Caki2 (cell line): ENCODE data around the gene ARFGAP1. TPM values are rescaled to one million over a fixed set of nuclear protein-coding genes. Genes with fewer than 3 reads are reported as not detected.
"Not testable (repeated sequence)": the region's sequence is repeated elsewhere in the genome, so short reads cannot be mapped to it uniquely, and the experiment has no call there.

ENCODE experiments used
- DNase-seq: peaks from one replicate; pipeline ENCODE4 v3.0.0-alpha.2; 2015; ENCODE audit warnings: low read depth
- in situ Hi-C: cut with HindIII; loops from 2 replicates; pipeline ENCODE4 v1.10.0; 2016; ENCODE audit warnings: low sequenced_read_pairs, low pct_unique_long_range_greater_than_20kb, mixed read lengths
- total RNA-seq: library from RNA; depleted of rRNA; stranded (reverse); fragments of >200 nt; shearing (Covaris generic); gene quantifications from 2 replicates; pipeline ENCODE4 v1.2.3, GENCODE V29; 2014; ENCODE audit warnings: low replicate concordance

Gene ARFGAP1
- total RNA-seq, 1 experiment from 2014 or later = 139 TPM

GRCh38 chr20:63238031-63238430, 34.6 kb upstream of the ARFGAP1 start:
- DNase-seq = no peak
- in situ Hi-C loops = no loop called here

- DNase-seq = peak; percentile 44
- in situ Hi-C loops = no loop called here
These were observed 34.0 kb upstream of the ARFGAP1 start for GRCh38 chr20:63238514-63239125.

- in situ Hi-C loops = no loop called here
- DNase-seq = no peak
These were observed 33.2 kb upstream of the ARFGAP1 start for GRCh38 chr20:63239431-63239830.

DNA sequence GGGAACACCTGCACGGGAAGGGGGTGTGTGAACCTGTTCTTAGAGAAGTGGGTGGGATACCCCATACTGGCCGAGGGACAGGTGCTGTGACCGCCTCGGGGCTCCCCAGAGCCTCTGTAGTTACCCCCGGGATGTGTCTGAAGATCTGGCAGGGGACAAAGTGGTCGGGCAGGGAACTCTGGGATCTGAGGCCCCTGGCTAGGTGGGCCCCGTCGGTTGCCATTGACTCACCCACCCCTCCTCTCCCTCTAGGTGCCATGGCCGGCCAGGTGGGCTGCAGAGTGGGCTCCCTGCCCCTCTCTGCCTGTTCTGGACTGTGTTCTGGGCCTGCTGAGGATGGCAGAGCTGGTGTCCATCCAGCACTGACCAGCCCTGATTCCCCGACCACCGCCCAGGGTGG, 32.6 kb upstream of the ARFGAP1 start:
- in situ Hi-C loops = no loop called here
- DNase-seq = no peak

GRCh38 chr20:63241272-63241671, 31.3 kb upstream of the ARFGAP1 start:
- in situ Hi-C loops = no loop called here

GRCh38 chr20:63242736-63243135, 29.9 kb upstream of the ARFGAP1 start:
- in situ Hi-C loops = no loop called here
- no peak for DNase-seq

More at GRCh38 chr20:63241272-63241671, 31.3 kb upstream of the ARFGAP1 start:
- DNase-seq = no peak

GRCh38 chr20:63243604-63244247, 28.9 kb upstream of the ARFGAP1 start:
- in situ Hi-C loops = no loop called here
- DNase-seq = no peak

- no peak for DNase-seq
- in situ Hi-C loops = no loop called here
These were observed 28.1 kb upstream of the ARFGAP1 start for GRCh38 chr20:63244468-63244867.

GRCh38 chr20:63246490-63247288, 25.9 kb upstream of the ARFGAP1 start:
- DNase-seq = no peak
- in situ Hi-C loops = no loop called here

DNA sequence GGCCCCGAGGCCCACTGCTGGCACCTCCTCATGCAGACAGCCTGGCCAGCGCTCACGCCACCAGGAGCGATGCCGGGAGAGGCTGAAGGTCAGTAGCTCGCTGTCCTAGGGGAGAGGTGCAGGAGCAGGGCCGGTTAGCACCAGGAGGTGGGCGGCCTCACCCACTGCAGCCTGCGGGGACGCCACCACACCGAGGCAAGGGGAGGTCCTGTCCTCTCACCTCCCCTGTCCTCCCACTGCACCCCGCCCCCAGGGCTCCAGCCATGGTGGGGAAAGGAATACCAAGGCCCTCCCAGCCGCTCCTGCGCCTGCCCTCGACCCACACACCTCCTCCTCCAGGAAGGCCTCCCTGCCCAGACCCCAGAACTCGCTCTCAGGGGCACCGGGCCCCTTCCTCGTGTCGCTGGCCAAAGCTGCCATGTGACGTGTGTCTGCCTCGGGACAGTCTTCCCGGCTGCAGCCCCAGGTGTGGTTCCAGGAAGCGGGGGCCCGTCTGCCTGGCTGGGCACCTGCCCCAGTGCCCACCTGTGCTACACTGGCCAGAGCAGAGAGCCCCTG, 24.9 kb upstream of the ARFGAP1 start:
- no peak for DNase-seq
- in situ Hi-C loops = no loop called here

- peak; percentile 70 for DNase-seq
These were observed 23.6 kb upstream of the ARFGAP1 start for GRCh38 chr20:63248835-63249591.

DNA sequence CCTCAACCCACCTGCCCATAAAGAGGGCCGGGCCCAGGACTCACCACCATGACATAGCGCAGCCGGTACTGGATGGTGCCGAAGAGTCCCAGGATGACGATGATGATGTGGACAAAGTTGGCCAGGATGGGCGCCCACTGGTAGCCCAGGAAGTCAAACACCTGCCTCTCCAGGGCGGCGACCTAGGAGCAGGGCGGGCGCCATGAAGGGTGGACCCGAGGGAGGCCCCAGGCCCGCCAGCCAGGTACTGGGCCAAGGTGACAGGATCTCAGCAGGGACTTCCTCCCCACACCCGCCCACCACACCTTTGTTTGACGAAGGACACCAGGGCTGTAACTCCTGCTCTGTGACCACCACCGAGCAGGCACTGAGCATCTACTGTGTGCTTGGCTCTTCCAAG, 22.7 kb upstream of the ARFGAP1 start:
- DNase-seq = no peak
- in situ Hi-C loops = no loop called here

More at GRCh38 chr20:63248835-63249591, 23.6 kb upstream of the ARFGAP1 start:
- in situ Hi-C loops = no loop called here

- in situ Hi-C loops = not testable (repeated sequence)
- DNase-seq = peak; percentile 65
These were observed 21.3 kb upstream of the ARFGAP1 start for GRCh38 chr20:63251350-63251749.

DNA sequence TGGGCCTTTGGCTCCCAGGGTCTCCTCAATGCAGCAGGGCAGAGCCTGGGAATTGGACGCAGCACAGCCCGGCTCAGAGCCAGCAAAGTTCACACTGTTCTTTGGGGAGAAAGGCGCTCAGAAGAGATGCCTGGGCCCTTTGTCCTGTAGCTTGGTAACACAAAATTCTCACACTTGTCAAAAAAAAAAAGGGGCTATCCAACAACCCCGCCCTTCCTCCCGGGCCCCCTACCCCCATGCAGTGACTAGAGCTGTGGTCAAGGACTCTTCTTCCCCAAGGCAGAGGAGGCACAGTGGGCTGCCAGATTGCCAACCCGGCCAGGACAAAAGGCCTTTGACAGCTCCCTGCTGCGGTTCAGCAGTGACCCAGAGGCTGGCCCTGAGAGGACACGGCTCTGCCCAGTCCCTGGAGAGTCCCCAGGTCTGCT, 20.3 kb upstream of the ARFGAP1 start:
- DNase-seq = no peak
- in situ Hi-C loops = no loop called here

- in situ Hi-C loops = no loop called here
- DNase-seq = no peak
These were observed 19.6 kb upstream of the ARFGAP1 start for GRCh38 chr20:63253065-63253437.

DNA sequence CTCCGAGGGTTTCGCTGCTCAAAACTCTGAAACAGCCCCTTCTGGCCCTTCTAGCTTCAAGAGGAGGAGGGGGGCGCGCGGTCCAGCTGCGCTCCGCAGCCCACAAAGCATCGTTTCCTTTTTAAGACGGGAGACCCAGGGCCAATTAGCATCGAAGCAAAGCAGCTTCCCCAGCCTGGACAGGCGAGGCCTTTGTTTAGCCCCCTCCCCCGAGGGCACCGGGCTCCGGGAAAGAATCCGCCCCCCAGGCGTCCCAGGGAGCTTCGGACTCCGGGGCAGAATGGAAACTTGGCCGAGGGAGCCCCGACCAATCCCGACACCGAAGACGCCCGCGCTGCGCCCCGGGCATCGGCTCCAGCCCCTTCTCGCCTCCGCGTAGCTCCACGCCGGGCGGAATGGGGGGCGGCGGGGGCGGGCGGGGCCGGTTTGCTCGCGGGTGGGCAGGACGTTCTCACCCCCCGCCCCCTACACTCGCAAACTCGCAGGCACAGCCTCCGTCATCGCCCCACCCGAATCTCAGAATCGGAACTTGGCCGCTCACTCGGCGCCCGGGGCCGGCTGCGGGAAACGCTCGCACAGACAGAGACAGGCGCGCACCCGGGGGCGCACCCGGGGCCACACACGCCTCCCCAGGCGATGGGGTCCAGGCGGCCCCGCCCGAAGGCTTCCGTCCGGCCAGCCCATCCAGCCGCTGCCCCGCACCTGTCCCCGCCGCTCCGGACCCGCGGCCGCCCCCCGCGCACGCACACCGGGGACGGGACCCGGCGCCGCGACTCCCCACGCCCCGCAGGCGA, 19.0 kb upstream of the ARFGAP1 start:
- in situ Hi-C loops = no loop called here
- DNase-seq = no peak

DNA sequence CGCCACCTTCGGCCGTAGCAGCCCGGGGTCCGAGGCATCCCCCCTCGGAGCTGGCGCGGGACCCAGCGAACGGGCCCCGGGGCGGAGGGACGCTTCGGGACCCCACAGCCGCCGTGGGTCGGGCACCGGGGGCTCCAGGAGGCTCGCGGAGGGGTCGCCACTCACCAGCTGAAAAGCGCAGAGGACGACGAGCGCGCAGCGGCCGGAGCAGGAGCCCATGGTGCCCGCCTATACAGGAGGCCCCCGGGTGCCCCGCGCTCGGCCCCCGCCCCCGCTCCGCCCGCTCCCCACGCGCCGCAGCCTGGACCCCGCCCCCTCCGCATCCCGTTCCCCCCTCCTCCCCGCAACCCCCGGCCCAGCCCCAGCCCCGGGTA, 18.4 kb upstream of the ARFGAP1 start, which contains the start of gene NKAIN4:
NKAIN4 (minus strand) TSS at position 232 of the 374 bp plus-strand sequence; CDS start at position 219, 13 bp downstream.
- DNase-seq = no peak
- in situ Hi-C loops = no loop called here
